Adrenal gland (tissue), 5 donors: ENCODE data around the gene MUC5B.

Source experiments
- POLR2A ChIP-seq, 2 donors: fragments of 450-650 bp; IDR thresholded peaks; one replicate each; pipeline ENCODE4 v1.6.1; 2017; ENCODE audit warnings: antibody characterized with exemption in 2 of 2, mild to moderate bottlenecking in 2 of 2, moderate library complexity in 1 of 2
- TF ChIP-seq, protein P1 (sequence below), 6 experiments: fragments of 450-650 bp in 4 of 6; fragments of 200-600 bp in 2 of 6; sonication (generic) in 1 of 6; IDR thresholded peaks; 1 replicate in 5 of 6; 2 replicates in 1 of 6; pipeline versions ENCODE4 v1.5.1 to v1.8.0; 2016 to 2021; ENCODE audit warnings: antibody characterized with exemption in 6 of 6, mild to moderate bottlenecking in 2 of 6, moderate library complexity in 1 of 6
- donor health status: DM: no; HTN: no; CAD: no.

DNA sequence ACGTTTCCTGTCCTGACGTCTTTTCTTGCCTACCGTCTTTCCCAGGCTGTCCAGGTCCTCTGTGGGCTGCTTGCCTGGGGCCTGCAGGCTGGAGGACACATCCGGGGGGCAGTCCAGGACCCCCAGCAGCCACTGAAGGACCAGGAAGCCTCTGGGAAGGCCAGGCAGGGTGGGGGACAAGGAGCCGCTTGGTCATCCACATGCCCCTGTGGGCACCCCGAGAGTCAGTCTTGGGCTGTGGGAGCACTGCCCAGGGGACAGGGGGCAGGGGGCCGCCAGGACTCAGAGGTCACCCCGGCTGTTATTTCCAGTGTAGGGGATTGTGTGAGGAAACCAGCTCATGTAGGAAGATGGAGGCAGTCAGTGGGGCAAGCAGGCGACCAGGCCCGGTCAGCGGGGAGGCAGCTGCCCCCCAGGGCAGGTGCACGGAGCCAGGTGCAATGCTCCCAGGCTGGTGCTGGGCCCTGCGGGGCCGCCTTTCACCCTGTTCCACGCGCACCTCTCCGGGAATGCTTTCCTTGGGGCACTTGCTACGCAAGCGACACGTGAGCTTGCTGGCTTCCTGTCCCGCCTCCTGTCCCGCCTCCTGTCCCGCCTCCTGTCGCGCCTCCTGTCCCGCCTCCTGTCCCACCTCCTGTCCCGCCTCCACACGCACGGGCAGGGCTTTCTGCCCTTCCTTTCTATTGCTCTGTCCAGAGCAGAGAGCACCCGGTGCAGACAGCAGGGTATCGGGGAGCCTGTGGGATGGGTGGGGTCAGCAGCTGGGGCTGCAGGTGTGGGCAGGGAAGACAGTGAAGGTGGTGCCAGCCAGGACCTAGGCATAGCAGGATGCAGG is 39.5 kb downstream of the MUC5B start:
- TF ChIP-seq, protein P1, sequence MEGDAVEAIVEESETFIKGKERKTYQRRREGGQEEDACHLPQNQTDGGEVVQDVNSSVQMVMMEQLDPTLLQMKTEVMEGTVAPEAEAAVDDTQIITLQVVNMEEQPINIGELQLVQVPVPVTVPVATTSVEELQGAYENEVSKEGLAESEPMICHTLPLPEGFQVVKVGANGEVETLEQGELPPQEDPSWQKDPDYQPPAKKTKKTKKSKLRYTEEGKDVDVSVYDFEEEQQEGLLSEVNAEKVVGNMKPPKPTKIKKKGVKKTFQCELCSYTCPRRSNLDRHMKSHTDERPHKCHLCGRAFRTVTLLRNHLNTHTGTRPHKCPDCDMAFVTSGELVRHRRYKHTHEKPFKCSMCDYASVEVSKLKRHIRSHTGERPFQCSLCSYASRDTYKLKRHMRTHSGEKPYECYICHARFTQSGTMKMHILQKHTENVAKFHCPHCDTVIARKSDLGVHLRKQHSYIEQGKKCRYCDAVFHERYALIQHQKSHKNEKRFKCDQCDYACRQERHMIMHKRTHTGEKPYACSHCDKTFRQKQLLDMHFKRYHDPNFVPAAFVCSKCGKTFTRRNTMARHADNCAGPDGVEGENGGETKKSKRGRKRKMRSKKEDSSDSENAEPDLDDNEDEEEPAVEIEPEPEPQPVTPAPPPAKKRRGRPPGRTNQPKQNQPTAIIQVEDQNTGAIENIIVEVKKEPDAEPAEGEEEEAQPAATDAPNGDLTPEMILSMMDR (IDR thresholded peaks at IDR 0.05): peak in 1 of 6 experiments; percentile 3
- TF ChIP-seq POLR2A (IDR thresholded peaks at IDR 0.05): peak; percentile 23 to 52
